ENCODE measurements around the gene SOD2.
"Not testable (repeated sequence)": the region's sequence is repeated elsewhere in the genome, so short reads cannot be mapped to it uniquely, and the experiment has no call there.

The SOD2 gene

DNA sequence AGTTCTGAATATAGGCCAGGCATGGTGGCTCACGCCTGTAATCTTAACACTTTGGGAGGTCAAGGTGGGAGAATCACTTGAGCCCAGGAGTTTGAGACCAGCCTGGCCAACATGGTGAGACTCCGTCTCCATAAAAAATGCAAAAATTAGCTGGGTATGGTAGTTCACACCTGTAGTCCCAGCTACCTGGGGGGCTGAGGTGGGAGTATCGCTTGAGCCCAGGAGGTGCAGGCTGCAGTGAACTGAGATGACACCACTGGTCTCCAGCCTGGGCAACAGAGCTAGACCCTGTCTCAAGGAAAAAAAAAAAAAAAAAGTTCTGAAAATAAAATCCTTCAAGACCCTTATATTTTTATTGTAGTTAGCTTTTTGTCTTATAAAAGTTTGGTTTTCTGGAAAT lies 22.6 kb upstream of the SOD2 start:
- no peak for DNase-seq

DNA sequence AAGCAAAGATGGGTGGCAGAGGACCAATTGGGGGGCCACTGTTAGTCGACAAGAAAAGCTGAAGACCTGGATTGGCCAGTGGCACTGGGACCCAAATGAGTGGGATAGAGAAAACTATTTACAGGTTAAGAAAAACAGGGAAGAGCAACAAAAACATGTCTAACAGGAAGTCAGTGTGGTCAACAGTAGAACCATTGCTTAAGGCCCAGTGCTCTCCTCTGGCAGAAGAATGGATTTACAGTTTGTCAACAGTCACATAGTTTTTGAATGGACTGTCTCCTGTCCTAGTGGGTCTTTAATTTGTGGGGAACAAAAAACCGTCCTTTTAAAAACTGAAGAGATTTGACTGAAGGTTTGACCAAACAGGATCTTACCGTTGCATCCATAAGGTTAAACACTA lies 22.1 kb upstream of the SOD2 start:
- no peak for DNase-seq

DNA sequence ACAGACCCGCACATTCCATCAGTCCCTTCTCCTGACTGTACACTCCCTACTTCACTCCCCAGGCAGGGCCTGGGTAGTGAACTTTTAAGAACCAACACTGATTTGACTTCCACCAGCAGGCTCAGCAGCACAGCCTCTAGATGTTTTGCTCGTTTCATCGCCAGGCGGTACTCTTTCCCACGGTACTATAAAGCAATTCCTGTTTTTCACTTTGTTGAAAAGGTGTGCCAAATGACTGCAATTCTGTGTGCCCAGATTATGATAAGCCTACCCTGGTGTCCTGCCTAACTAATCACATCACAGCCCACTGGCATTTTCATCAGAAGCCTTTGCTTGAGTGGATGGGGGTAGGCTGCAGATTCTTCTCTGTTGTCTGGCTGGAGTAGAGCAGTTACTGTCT lies 21.4 kb upstream of the SOD2 start:
- DNase-seq = no peak

DNA sequence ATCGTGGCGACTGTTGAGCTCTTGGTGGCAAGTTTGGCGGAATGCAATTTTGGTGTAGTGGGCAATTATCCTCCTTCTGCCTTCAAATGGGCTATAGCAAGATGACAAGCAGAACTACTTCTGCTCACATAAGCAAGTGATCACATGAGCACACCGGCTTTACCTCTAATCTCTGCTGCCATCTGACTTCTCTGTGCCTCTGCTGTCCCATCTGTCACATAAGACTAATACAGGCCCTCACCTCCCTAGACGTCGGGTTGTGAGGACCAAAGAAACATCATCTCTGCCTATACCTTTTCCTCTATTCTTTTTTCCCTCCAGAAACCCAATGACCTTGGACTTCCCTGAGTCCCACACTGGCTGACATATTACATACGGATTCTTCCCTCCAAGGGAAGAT lies 20.9 kb upstream of the SOD2 start:
- DNase-seq = no peak

DNA sequence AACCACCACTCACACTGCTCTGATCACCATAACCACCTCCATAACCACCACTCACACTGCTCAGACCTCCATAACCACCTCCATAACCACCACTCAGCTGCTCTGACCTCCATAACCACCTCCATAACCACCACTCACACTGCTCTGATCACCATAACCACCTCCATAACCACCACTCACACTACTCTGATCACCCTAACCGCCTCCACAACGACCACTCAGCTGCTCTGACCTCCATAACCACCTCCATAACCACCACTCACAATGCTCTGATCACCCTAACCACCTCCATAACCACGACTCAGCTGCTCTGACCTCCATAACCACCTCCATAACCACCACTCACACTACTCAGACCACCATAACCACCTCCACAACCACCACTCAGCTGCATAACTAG lies 19.3 kb upstream of the SOD2 start:
- DNase-seq = not testable (repeated sequence)

DNA sequence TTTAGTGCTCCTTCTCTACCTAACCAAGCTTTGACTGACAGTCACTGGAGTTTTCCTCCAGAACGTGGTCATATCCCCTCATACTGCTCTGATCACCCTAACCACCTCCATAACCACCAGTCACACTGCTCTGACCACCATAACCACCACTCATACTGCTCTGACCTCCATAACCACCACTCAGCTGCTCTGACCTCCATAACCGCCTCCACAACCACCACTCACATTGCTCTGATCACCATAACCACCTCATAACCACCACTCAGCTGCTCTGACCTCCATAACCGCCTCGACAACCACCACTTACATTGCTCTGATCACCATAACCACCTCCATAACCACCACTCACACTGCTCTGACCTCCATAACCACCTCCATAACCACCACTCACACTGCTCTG lies 17.6 kb upstream of the SOD2 start:
- not testable (repeated sequence) for DNase-seq

DNA sequence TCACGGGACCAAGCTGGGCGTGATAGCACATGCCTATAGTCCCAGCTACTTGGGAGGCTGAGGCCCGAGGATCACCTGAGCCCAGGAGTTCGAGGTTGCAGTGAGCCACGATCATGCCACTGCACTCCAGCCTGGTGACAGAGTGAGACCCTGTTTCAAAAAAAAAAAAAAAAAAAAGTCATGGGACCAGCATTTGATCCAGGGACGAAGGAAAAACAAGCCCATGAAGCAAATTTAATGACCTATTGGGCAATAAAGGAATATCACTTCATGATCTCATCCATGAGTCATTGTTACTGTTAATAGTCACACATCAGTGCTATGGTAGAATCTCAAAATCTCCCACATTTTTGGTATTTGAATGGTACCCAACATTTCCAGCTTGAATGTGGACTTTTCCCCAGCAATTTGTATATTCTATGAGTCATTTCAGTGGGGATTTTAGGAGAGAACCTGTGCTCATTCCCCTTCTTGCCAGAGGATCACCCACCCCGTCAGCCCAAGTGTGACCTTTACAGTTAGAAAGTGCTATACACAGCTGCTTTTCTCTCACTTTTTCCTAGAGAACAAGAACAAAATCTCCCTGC lies 8.5 kb upstream of the SOD2 start:
- no peak for DNase-seq

DNA sequence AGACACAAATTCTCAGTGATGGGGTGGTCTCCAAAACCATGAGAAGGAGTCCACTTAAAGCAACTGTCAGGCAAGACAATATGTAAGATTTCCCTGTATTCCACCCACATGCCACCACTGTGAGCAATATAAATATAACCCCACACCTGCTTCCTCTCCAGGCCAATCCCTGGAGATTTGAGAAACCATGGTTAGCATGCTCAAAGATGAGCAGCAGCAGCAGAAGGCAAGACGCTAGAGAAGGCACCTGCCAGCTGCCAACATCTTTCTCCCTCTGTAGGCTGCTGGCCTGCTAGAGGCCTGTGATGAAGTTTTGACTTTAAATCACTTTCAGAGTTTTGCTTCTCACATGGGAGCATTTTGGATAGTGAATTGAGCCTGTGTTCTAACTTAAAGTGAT lies 7.9 kb upstream of the SOD2 start:
- no peak for DNase-seq

DNA sequence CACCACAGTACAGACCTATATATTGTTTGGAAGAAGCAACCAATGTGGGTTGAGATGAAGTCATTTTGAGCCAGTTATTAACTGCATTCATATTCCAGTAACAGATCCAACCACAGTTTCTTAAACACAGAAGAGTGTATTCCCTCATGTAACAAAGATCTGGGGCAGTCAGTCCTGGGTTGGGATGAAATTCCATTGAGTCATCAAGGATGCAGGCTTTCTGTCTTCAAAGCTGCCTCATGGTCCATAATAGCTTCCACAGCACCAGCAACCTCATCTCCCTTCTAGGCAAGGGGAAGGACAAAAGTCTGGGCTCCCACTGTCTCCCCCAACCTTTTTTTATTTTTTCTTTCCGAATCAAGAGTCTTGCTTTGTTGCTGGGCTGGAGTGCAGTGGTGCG lies 2.9 kb upstream of the SOD2 start:
- DNase-seq = no peak

DNA sequence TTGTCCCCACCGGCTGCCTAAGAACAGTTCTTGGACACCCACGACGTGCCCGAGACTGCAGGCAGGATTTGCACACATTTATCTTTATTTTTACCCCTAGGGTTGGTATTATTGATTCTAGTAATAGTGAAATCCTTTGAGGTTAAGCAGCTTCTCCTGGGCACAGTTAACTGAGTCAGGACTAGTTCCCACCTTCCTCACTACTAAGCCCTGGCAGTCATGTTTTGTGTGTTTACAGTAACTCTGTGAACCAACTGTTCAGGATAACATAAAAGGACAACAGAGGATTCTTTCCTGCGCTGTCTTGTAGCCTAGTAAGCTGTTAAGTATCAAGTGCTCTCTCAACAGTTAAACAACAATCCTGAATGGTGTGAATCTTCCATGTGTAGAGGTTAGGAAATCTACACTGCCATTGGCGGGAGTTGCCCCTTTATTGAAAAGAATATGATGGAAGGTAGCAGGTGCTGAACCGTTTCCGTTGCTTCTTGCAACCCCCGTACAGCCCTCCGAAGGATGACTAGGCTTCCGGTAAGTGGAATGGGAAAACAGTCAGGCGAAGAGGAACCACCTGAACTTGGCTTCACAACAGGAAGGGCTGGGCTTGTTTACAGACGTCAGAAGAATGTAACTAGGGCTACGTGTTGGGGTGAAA lies 979 bp upstream of the SOD2 start:
- DNase-seq = no peak

DNA sequence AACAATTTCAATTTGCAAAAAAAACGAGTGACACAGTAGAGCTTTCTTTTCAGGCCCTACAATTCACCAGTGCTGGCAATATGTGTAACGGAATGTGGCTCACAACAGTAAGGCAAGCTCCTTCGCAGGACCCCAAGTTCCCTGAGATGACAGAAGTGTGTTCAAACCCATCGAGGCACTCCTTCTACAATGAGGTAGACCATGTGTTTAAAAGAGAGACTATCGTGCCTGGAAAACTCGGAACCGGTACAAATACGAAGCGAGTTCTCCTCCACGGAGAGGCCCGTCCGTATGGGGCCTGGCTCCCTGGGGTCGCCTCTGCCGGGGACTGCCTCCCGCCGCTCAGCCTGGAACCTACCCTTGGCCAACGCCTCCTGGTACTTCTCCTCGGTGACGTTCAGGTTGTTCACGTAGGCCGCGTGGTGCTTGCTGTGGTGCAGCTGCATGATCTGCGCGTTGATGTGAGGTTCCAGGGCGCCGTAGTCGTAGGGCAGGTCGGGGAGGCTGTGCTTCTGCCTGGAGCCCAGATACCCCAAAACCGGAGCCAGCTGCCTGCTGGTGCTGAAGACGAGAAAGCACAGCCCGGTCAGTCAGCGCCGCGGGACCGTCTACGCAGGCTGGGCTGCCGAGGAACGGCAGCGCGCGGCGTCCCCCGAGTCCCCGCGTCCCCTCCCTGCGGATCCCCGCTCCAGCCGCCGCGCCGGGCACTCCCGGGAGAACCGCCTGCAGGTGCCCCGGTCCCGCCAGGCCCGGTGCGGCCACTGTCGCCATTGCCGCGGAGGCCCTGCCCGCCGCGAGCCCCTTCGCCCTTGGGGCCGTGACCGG lies 526 bp downstream of the SOD2 start:
- peak; percentile 70 for DNase-seq

DNA sequence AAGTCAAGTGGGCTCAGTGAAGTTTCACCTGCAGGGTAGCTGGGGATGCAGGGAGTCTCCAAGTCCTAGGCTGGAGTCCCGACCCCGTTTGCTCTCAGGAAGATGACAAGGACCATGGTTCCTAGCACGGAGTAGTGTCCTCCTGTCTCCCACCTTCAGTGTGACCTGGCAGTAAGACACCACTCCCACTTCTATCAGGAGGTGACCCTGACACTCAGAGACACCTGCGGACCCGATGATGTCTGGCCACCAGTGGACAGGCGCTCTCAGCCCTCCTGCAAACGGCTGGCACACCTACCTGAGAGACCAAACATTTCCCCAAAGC lies 1.1 kb downstream of the SOD2 start:
- peak; percentile 20 for DNase-seq

DNA sequence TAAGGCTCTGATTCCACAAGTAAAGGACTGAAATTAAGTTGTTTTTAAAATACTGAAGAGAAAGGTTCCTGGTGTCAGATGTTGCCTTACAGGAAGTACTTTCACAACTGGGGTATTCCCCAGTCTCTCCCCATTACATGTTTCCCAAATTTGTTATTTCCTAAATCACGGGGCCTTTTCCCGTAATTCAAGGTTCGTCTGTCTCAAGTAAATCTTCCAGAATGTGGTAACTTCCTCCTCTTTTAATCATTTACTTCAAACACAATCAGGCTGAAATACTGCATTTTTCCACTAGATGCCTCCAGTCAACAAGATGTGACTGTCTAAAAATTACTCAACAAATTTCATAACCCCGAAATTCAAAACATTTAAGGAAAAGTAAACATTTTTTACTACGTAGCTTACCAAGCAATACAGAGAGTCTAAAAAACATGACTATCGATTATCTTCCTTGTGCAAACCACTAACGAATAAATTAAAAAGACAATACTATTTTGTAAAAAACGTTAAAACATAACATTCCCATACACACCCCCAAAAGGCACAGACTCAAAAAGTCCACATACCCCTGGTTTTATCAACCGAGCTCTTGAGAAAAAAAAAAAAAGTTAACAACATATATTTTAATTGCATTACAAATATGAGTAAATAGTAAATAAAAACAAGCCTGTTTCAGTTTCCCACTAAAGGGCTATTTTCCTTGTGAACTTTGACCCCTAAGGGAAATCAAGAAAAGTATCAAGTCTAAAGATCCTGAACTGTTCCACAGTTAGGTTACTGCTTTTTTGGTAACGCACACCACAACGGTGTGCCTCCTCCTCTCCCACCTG lies 1.7 kb downstream of the SOD2 start:
- DNase-seq = peak; percentile 68

DNA sequence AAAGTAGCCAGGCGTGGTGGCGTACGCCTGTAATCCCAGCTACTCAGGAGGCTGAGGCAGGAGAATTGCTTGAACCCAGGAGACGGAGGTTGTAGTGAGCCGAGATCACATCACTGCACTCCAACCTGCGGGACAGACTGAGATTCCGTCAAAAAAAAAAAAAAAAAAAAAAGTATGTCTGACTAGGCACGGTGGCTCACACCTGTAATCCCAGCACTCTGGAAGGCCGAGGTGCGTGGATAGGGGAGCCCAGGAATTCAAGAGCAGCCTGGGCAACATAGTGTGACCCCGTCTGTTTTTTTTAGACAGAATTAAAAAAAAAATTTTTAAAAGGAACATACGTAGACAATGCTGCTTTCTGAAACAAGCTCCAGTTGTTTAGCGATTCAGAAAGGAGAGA lies 2.9 kb downstream of the SOD2 start:
- DNase-seq = not testable (repeated sequence)

DNA sequence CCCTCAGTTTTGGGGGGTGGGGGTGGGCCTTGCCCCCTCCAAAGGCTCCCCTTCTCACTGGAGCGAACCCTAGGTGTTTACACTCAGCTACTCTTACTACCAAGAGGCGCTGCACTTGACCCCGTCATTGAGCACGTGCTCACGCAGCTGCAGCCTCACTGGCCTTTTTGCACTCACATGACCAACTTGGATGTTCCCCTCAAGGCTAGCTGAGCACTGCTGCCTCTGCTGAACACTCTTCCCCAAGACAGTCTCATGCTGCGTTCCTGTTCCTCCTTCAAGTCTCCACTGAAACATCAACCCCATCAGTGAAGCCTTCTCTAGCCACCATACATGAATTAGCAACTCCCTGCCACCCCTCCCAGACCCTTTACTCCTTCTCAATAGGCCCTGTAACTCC lies 4.0 kb downstream of the SOD2 start:
- no peak for DNase-seq

DNA sequence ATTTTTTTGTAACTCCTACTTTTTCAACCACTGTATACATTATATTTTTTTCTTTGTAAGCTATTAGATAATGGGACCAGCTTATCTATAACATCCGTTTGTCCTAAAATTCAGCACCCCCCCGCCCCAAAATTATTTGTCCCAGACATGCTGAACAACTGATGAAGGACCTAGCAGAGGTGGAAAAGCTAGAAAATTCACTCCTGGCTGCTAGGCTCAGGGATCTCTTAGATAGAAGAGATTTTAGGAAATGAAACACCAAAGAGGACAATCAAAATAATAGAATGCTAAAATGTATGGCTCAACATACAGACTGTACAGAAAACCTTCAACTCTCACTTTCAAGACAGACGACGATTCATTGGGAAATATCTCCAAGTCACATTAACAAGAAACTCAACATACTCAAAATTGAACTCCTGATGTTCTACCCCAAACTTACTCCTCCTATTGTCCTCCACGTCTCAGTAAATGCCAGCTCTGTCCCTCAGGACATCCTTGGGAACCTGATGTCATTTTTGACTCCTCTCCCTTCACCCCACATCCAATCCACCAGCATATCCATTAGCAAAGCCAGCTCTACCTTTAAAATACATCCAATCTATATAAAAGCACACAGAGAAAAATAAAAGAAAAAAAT lies 4.7 kb downstream of the SOD2 start:
- no peak for DNase-seq

DNA sequence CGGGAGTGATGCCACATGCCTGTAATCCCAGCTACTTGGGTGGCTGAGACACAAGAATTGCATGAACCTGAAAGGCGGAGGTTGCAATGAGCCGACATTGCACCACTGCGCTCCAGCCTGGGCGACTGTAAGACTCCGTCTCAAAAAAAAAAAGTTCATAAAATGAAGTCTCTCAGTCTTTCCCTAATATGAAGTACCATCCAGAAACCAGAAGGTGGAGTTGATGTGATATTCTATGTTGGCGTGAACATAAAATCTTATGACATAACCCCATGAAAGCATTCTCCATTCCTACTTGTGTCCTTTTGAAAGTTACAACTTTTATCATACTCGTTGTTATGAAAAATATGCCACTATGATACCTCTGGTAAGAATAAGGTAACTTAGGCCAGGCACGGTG lies 5.7 kb downstream of the SOD2 start:
- no peak for DNase-seq

DNA sequence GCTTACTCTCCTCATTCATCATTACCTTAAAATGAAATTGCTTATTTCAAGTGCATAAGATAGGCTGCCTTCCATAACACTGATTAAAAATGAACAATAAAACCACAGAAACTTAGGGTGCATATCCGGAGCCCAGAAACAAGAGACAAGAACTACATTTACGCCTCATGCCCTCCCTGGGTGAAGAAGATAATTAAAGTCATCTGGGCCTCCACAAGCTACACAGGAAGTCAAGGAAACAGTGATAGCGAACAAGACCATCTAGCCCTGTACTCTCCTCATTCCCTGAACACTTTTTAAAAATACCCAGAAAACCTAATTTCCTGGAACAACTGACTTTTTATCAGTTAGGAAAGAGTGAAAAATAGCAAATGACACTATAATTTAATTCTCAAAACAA lies 6.3 kb downstream of the SOD2 start:
- no peak for DNase-seq

DNA sequence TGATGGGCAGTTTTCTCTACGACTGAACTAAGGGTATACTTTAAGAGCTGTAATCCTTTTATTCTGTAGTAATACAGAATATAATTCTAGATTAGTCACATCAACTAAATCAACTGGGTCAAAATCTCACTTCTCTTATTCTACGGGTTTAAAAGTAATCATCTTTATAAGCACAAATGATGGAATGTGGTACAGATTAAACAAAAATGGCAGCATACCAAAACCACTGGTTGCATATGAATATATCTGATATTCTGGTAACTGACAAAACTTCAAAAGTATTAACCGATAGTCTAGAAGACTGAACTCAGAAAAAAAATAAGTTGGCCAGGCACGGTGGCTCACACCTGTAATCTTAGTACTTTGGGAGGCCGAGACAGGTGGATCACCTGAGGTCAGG lies 7.0 kb downstream of the SOD2 start:
- DNase-seq = no peak

DNA sequence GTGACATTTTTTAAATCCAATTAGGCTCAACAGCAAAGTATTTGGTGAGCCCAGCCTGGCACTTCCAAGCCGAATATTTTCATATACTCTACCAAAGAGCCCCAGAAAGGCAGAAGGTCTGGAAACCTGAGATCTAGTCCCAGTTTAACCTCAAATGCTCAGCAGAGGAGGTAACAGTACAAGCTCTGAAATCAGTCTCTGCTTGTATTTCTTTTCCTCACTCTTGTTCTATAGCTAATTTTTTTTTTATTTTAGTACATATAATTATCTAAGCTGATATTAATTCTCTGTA lies 9.1 kb downstream of the SOD2 start:
- no peak for DNase-seq

DNA sequence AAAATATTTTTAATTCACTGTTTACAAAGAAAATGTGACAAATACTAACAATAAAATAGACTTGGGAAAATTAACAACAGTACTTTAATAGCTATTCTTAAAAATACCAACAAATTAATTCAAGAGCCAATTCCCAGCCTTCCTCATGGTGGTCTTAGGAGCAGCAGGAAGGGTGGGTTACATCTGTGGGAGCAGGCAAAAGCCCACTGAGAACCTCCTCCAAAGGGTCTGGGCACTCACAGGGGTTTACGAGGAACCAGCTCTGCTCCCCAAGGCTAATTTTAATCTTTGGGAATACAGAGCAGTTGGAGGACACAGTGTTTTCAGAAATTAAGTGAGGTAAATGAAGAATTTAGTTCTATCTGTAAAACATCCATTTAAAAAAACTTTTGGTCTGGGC lies 10.2 kb downstream of the SOD2 start:
- DNase-seq = no peak

DNA sequence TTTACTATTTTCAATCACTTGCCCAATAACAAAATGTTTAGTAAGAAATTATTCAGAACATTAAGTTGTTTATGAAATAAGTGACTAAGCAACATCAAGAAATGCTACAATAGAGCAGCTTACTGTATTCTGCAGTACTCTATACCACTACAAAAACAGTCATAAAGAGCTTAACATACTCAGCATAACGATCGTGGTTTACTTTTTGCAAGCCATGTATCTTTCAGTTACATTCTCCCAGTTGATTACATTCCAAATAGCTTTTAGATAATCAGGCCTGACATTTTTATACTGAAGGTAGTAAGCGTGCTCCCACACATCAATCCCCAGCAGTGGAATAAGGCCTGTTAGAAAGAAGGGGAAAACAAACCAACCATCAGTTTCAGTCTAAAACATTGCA lies 10.7 kb downstream of the SOD2 start:
- no peak for DNase-seq

DNA sequence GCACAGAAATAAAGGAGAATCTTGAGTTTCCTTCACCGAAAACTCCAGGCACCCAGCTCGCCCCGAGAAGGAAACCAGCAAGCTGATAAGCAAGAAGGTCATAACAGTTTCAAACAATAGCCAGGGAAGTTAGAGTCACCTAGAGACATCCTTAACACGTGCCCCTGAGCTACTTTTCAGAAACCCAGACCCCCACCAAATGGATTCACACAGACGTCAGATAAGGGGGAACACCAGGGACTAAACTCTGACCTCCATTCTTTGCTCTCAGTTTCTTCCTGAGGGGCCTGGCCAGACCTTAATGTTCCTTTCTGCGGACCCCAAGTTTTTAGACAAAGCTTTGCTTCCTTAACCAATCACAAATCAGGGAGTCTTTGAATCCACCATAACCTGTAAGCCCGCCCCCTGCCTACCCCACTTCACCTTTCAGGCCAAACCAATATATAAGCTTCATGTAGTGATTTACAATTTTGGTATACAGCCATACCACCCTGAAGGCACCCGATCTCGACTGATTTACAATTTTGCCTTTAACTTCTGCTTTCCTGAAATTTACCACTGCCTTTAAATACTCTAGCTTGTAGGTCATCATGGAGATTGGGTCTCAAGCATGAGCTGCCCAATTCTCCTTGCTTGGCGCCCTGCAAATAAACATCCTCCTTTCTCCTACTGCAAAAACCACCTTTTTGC lies 11.7 kb downstream of the SOD2 start:
- no peak for DNase-seq
